ENCODE results near the gene HS2ST1. TPM values are rescaled to one million over a fixed set of nuclear protein-coding genes. Genes with fewer than 3 reads are reported as not detected.
A peak's percentile ranks its signal among the peaks of the same experiment; 100 is the strongest.
"Not testable (repeated sequence)": the region's sequence is repeated elsewhere in the genome, so short reads cannot be mapped to it uniquely, and the experiment has no call there.

The HS2ST1 gene
- total RNA-seq, 2 donors from 2014 or later, result 7.7 TPM

DNA sequence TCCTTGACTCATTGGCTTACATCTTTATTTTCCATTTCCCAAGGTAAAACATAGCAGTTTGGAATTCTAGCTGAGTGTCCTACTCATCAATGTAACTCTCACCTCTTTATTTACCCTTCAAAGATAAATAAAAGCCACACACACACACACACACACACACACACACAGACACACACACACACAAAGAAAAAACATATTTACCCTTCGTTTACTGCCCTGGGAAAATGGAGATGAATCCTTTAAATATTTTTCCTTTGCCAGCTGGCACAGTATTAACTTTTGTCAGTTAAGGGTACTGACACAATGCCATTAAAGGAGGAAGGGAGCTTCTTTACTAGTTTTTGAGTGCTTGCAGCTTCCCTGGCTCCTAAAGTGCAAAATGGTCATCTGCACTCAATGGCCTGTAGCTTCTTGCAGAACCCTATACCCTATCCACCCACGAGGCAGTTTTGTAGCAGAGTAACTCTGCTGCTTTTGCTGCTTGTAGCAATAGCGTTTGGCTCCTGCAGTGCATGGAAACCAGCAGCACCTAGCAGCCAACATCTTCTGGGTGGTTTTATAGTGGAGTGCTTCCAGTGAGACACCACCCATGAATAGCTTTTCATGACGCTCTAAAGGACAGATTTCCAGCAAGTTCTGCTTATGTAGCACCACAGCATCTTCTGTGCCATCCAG is 103.7 kb downstream of the HS2ST1 start:
- H3K9me3 ChIP-seq, result peaks cover 0 to 3% of the 10 kb centered on the region in 2 donors
- TF ChIP-seq, protein P1, sequence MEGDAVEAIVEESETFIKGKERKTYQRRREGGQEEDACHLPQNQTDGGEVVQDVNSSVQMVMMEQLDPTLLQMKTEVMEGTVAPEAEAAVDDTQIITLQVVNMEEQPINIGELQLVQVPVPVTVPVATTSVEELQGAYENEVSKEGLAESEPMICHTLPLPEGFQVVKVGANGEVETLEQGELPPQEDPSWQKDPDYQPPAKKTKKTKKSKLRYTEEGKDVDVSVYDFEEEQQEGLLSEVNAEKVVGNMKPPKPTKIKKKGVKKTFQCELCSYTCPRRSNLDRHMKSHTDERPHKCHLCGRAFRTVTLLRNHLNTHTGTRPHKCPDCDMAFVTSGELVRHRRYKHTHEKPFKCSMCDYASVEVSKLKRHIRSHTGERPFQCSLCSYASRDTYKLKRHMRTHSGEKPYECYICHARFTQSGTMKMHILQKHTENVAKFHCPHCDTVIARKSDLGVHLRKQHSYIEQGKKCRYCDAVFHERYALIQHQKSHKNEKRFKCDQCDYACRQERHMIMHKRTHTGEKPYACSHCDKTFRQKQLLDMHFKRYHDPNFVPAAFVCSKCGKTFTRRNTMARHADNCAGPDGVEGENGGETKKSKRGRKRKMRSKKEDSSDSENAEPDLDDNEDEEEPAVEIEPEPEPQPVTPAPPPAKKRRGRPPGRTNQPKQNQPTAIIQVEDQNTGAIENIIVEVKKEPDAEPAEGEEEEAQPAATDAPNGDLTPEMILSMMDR (IDR thresholded peaks at IDR 0.05), result no peak
- no peak overlapping the region for H3K4me3 ChIP-seq
- no peak for DNase-seq (ENCODE audit: low spot score)
- H3K36me3 ChIP-seq, result no peaks in the 10 kb centered on the region
- H3K4me1 ChIP-seq, result peaks cover 0 to 5% of the 10 kb centered on the region in 2 donors
- no peak overlapping the region for H3K27ac ChIP-seq
- H3K27me3 ChIP-seq, result no peaks in the 10 kb centered on the region

DNA sequence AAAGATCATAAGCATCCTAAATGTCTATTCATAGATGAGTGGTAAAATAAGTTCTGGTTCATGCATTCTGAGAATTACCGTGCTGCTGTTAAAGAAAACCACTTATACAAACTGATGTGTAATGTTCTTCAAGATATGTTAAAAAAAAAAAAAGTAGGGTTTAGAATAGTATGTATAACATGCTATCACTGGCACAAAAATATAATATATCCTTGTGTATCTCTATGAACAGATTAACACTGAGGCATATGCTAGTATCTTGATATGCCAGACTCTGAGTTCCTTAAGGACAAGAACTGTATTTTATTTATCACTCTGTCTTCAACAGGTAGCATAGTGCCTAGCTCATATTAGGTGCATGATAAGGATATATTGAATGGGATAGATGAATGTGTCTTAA is 108.9 kb downstream of the HS2ST1 start:
- Histone ChIP-seq H3K4me3 (no peak overlapping the region), H3K4me1 (peaks cover 0 to 3% of the 10 kb centered on the region in 2 donors), H3K27ac (no peak overlapping the region), H3K27me3 (no peaks in the 10 kb centered on the region), H3K9me3 (no peaks in the 10 kb centered on the region), H3K36me3 (no peaks in the 10 kb centered on the region)
- DNase-seq (ENCODE audit: low spot score), result no peak
- TF ChIP-seq, protein P1 (IDR thresholded peaks at IDR 0.05), result no peak

DNA sequence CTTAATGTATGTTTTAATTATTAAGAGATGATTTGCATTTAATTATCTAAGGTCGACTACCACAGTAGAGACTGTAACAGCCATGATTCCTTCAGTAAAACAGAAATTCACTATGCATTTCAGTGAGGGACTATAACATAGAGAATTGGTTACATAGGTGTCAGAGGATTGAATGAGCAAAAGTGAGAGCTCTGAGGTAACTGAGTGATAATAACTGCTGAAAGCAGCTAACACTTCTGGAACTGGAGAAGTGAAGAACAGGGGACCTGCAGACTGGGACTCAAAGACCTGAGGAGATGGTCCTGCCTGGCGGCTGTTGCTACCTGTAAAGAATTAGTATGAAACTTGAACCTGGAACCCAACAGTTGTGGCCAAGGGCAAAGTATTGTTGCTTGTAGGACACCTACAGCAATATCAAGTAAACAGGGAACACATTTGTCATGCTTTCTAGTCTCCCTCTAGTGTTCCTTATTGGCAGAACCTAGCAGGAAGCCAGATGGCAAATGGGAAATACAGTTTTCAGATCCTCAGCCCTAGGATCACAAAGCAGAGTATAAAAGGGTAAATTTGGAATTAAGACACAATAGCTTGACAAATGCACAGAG is 110.6 kb downstream of the HS2ST1 start:
- no peaks in the 10 kb centered on the region for H3K9me3 ChIP-seq
- no peaks in the 10 kb centered on the region for H3K27me3 ChIP-seq
- TF ChIP-seq, protein P1 (IDR thresholded peaks at IDR 0.05), result peak in 1 of 2 donors; percentile 56
- no peak for DNase-seq (ENCODE audit: low spot score)
- no peaks in the 10 kb centered on the region for H3K4me1 ChIP-seq
- H3K36me3 ChIP-seq, result no peaks in the 10 kb centered on the region
- H3K4me3 ChIP-seq, result no peak overlapping the region
- H3K27ac ChIP-seq, result no peak overlapping the region

DNA sequence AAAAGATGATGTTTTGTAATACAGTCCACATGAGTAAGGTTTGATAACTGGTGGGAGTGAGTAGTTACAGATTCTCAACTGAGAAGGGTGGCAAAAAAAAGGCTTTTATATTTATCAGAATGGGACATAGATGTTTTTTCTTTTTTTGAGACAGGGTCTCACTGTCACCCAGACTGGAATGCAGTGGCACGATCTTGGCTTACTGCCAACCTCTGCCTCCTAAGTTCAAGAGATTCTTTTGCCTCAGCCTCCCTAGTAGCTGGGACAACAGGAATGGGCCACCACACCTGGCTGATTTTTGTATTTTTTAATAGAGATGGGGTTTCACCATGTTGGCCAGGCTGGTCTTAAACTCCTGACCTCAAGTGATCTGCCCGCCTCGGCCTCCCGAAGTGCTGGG is 113.1 kb downstream of the HS2ST1 start:
- not testable (repeated sequence) for H3K4me1 ChIP-seq; DNase-seq (ENCODE audit: low spot score); H3K9me3 ChIP-seq; H3K4me3 ChIP-seq; H3K27ac ChIP-seq; H3K36me3 ChIP-seq; H3K27me3 ChIP-seq

DNA sequence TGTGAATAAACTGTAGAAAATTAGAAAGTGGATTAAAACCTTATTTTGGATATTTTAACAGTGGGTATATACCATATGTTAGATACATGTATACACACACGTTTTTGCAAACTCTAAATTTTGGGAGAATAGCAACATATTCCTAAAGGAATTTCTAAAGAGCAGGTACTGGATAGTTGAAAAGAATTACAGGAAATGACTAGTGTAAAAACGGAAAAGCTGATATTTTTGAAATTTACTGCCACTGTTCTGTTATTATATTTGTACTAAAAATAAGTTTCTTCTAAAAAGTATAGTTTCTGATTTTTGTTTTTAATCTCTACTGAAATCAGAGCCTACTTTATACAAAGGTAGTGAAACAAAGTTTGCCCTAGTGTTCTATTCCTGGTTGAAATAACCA is 114.1 kb downstream of the HS2ST1 start:
- no peaks in the 10 kb centered on the region for H3K4me1 ChIP-seq
- H3K27ac ChIP-seq, result no peak overlapping the region
- no peaks in the 10 kb centered on the region for H3K9me3 ChIP-seq
- TF ChIP-seq, protein P1 (IDR thresholded peaks at IDR 0.05), result no peak
- no peak overlapping the region for H3K4me3 ChIP-seq
- no peak for DNase-seq (ENCODE audit: low spot score)
- H3K36me3 ChIP-seq, result no peaks in the 10 kb centered on the region
- H3K27me3 ChIP-seq, result no peaks in the 10 kb centered on the region

DNA sequence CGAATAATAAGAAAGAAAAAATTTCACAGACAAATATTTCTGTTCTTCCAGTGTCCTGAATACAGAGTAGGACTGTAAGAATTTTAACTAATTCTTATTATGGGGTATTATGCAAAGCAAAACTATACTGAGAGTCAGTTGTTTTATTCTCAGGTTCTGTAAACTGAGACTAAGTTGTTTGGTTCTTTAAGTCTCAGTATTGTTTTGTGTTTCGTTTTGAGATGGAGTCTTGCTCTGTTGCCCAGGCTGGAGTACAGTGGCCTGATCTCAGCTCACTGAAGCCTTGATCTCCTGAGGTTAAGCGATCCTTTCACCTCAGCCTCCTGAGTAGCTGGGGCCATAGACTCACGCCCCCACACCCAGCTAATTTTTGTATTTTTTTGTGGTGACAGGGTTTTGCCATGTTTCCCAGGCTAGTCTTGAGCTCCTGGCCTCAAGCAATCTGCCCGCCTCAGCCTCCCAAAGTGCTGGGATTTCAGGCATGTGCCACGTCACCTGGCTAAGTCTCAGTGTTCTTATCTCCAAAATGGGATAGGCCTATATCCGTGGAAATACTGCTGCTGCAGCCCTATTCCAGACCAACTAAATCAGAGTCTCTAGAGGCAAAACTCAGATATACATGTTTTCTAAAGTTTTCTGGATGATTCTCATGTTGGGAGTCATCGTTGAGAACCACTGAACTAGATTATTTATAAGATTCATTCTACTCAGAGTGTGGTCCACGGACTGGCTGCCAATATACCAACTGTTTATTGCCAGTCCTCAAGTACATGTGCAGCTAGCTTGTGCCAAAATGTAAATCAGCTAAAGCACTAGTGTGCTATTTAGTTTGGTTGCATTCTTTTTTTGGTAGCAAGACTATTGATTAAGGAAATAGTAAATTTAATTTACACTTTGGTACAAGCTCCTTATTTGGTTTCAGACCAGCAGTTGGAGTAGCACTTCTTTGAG is 116.6 kb downstream of the HS2ST1 start:
- no peaks in the 10 kb centered on the region for H3K27me3 ChIP-seq
- H3K36me3 ChIP-seq, result no peaks in the 10 kb centered on the region
- no peaks in the 10 kb centered on the region for H3K9me3 ChIP-seq
- no peak for DNase-seq (ENCODE audit: low spot score)
- TF ChIP-seq, protein P1 (IDR thresholded peaks at IDR 0.05), result no peak
- no peak overlapping the region for H3K4me3 ChIP-seq
- no peaks in the 10 kb centered on the region for H3K4me1 ChIP-seq
- no peak overlapping the region for H3K27ac ChIP-seq
